Stimulated activated CD8-positive, alpha-beta memory T cell treated with anti-CD3 and anti-CD28 coated beads, Interleukin-7, amount 100 ng/mL, for 48 hours (primary cell): ENCODE measurements around the gene AKAP11.

Experiments used
- DNase-seq, 2 donors: peaks; one replicate each; pipeline ENCODE4 v3.0.0-alpha.2; 2020; ENCODE audit warnings: low read depth in 1 of 2; ENCODE audit errors: extremely low read depth in 1 of 2

Gene AKAP11

DNA sequence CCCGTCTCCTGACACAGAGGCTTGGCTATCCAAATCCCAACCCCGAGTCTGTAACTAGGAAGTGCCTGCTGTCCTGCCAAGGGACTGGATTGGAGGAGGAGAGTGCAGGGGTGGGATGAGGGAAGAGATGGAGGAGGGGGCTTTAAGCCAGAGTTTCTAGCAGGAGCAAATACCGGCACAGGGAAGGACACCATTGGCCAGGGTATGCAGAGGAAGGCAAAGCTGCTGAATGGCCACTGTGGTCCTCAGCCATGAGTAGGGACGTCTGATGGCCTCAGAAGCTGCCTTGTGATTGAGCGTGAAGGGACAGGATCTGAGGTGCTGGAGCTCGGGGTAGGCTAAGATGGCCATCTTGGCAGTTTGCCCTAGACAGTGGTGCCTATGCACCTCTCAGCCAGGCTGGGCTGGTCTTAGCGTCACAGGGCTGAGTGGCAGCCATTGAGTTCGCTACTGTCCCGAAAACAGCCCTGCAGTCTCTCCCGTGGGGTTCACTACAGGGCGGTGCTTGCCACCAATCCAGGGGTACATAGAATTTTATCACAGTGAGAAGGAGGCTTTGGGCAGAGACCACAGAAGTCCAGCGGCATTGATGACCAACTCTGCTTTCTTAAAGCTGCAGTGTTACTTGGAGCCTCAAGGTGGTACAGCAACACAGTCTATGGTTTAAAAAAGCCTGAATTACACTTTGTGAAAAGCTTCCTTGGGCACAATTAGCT lies 61.8 kb downstream of the AKAP11 start:
- DNase-seq, result no peak

DNA sequence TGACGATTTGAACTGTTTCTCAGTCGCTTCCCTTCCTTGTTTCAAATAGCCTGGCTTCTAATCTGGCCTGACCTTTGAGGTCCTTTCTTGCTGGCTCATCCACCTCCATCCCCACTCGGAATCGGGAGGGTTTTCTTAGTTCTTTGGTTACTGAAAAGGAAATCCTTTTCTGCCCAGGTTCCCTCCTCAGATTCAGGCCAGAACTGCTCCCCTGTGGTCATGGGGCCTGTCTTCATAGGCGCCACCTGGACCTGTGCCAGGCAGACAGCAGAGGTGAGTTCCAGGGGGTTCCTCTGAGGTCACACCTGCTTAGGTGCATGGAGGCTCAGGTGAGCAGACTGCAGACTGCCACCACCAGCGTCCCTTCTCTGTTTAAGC lies 62.4 kb downstream of the AKAP11 start:
- DNase-seq, result no peak

- DNase-seq, result no peak
Observed at GRCh38 chr13:42337808-42338600, 66.1 kb downstream of the AKAP11 start.

GRCh38 chr13:42345367-42345766 lies 73.4 kb downstream of the AKAP11 start:
- DNase-seq, result no peak

GRCh38 chr13:42348576-42348975 lies 76.6 kb downstream of the AKAP11 start:
- DNase-seq, result no peak

DNA sequence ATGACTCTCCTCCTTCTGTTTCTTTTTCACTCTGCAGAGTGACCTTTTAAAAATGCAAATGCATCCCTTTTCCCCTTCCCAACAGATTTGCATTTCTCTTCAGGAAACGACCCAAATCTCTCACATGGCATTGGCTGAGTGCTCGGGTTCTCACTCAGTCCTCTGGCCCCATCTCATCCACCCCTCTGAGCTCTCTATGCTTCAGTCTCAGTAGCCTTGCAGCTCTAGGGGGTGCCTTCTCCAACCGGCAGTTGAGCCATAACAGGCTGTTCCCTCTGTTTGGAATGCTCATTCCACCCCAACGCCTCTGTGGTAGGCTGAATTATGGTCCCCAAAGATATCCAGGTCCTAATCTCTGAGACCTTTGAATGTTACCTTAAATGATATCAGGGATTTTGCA lies 78.2 kb downstream of the AKAP11 start:
- DNase-seq, result no peak

GRCh38 chr13:42354241-42355091 lies 82.5 kb downstream of the AKAP11 start:
- peak in 1 of 2 donors; percentile 57 for DNase-seq

DNA sequence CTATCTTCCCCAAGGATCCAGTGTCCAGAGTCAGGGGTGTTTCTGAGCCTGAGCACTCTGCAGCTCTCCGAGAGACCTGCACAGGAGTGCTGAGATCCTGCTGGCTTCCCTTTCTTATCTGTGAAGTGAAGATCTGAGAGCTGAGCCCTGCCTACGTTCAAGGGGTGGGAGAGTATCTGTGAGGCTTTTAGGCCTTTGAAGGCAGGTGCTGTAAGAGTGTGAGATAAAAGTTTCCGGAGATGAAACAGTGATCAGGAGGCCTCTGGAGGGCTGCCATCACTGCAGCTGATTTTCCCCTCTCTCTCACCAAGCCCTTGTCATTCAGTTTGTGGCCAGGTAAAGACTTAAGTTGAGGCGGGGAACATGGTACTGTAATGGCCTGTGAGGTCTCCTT lies 83.1 kb downstream of the AKAP11 start:
- peak in 1 of 2 donors; percentile 54 for DNase-seq

- no peak for DNase-seq
Observed at GRCh38 chr13:42355491-42356183, 83.7 kb downstream of the AKAP11 start.

- peak in 1 of 2 donors; percentile 63 for DNase-seq
Observed at GRCh38 chr13:42356184-42356575, 84.2 kb downstream of the AKAP11 start.

- DNase-seq, result no peak
Observed at GRCh38 chr13:42360046-42360574, 88.2 kb downstream of the AKAP11 start.

- no peak for DNase-seq
Observed at GRCh38 chr13:42361701-42362100, 89.7 kb downstream of the AKAP11 start.

DNA sequence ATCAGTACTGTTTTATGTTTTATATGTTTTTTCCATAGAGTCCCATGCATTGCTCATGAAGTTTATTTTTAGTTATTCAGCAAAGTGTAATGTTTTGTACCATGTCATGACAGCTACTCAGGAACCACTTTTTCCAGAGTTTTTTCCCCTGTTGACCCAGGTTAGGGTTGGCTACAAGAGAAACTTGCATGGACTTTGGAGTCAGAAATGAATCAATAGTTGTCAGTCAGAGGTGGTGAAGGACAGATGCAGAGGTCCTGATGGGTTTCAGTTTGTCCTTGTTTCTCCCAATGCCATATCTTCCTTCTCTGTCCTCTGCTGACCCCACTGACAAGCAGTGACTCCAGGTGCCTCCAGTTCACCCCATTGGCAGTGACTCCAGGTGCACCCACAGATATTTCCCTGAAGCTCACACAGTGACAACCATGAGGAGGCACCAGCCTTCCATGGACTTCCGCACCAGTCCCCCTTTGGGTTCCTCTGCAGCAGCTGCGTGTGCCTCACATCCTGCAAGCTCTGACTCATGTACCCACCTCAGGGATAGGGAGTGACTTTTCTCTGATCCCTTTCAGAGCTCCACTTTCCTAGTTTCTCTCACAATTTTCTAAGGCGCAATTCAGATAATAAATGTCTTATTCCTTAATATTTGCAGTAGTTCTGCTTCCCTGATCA lies 92.1 kb downstream of the AKAP11 start:
- DNase-seq, result no peak

DNA sequence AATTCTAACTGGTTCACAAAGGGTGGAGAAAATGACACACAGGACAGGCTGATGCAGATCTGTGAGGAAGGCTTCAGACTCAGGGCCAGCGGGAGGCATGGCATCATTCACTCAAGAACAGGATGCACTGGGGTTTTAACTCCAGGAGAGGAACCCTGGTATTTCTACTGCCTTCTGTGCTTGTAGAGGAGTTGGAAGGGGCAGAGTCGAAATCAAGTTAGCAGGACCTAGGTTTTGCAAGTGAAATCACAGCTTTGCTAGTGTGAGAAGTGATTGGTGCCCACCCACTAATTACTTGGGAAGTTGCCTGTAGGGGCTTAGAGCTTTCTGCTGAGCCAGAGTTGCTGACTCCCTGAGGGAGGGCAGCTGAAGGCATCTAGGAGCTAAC lies 92.7 kb downstream of the AKAP11 start:
- no peak for DNase-seq

DNA sequence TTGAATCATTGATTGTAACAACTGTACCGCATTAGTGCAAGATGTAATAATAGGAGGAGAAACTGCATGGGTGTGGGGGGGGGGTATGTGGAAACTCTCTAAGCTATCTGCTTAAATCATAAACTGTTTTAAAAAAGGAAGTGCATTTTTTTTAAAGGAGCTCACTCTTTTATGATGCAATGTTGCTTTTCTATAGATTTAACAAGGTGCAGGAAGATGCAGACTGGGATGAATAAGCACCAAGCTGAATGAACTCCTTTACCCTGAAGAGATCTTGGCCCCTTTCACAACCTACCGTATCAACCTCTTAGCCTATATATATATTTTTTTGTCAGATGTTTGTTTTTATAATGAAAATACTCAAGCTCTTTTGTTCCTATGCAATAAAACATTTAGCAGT lies 95.9 kb downstream of the AKAP11 start:
- DNase-seq, result no peak

DNA sequence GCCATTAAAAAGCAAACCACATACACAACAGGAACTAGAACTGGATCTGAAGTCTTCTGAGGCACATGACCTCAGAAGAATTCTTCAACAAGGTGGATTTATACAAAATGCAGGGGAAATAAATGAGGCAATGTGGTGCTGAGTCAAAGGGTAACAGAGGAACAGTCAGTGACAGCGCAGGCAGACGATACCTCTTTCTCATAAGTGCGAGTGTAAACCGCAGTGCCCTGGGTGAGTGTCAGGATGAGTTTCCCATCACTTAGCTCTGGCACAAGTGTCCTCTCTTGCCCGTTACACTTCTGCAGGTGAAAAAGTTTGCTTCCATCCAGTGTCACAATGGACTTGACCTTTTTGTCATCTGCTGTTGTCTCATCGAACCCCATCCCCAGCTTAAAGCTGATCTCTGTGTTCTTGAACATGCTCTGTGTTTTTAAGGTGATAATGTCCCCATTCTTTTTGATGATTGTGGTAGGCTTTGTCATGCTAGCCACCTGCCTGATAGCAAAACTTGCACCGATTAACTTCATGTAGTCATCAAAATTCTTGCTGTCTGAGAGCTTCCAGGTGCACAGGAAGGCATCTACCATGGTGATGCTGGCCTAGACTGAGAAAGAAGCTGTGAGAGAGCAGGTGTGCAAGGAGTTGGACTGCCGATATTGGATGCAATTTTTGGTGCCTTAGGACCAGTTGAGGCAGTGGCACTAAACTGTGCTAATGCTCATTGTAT lies 97.3 kb downstream of the AKAP11 start:
- no peak for DNase-seq

- DNase-seq, result no peak
Observed at GRCh38 chr13:42370229-42370628, 98.3 kb downstream of the AKAP11 start.
